ENCODE measurements around the gene BTBD16.

- no peak for TF ChIP-seq CTCF (conservative IDR thresholded peaks at IDR 0.05; ENCODE audit: low read length)
- TF ChIP-seq EZH2phosphoT487 (IDR thresholded peaks at IDR 0.05; ENCODE audit: borderline replicate concordance, low read depth, low read length) = no peak
Measured at GRCh38 chr10:122295451-122295809, 24.3 kb downstream of the BTBD16 start.
